GM10266 (cell line): Measurements from ENCODE around the gene KIAA1671.

Source experiments
- DNase-seq: peaks from one replicate; pipeline ENCODE4 v3.0.0; 2012; ENCODE audit errors: extremely low spot score
- CTCF ChIP-seq: IDR thresholded peaks from 2 replicates; pipeline ENCODE4 v1.5.1; 2012; ENCODE audit warnings: mild to moderate bottlenecking, low read depth; ENCODE audit not compliant: control insufficient read depth, insufficient read depth; ENCODE audit errors: missing control alignments

Gene KIAA1671

DNA sequence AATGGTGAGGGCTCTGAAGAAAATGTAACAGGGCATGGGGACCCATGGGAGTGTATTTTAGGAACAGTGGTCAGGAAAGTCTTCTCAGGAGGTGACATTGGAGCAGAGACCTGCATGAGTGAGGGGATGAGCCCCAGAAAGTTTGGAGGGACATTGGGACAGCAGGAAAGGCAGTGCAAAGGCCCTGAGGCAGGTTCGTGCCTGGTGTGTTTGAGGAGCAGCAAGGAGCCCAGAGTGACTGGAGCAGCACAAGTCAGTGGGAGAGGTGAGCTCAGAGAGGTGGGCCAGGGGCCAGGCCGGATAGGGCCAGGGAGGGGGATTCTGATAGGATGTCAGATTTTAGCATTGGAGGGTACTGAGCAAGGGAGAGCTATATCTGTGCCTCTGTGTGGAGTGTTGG, 167.1 kb downstream of the KIAA1671 start:
- no peak for TF ChIP-seq CTCF
- no peak for DNase-seq

DNA sequence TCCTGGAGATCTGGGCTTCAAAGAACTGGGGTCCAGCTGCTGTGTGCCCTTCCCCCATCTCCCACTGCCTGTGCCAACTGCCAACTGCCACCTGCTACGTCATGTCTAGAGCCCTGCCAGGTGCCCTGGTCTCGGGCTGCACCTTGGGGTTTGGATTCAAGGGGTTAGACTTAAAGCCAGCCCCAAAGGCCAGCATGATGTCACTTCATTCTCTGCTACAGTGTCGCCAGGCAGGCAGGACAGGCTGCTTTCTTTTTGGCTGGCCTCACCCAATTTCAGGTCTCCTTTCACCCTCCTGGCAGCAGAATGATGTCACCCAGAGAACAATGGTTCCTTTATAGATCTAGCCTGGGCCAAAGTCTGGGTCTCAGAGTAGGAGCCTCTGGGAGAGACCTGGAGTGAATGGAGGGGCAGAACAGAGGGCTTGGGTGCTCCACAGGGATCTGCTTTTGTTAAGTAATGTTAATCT, 167.6 kb downstream of the KIAA1671 start:
- DNase-seq: no peak
- no peak for TF ChIP-seq CTCF

DNA sequence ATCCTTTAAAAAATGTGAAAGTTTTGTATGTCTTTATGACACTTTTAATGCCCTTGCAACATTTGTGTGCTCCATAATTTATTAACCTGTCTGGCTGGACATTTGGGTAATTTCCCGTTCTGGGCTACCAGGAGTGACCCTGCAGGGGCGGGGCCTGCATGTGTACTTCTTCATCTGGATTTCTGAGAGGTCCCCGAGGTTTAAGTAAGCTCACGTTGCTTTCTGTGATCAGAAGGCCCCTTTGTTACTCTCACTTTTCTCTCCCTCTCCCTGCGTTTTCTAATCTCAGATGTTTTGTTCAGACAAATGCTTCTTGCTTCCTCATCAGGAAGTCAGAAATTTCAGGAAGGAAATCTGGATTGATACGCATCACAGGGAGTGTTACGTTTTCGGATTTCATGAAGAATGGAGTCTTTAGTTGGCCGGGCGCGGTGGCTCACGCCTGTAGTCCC, 168.3 kb downstream of the KIAA1671 start:
- DNase-seq: no peak
- TF ChIP-seq CTCF: no peak

- DNase-seq: no peak
- TF ChIP-seq CTCF: no peak
These were observed 169.7 kb downstream of the KIAA1671 start for GRCh38 chr22:25122136-25122764.

DNA sequence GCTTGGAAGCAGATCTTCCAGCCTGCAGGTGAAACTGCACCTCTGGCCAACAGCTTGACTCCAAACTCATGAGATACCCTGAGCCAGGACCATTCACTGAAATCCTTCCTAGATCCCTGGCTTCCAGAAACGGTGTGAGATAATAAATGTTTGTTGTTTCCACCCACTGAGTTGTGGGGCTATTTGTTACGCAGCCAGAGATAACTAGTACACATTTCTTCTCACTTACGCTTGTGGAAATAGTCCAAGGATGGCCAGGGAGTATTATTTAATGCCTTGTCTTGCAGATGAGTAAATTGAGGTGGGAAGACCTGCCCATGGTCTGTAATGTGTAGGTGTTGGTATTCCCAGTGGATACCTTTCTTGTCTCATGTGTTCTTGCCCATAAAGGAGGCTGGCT, 171.2 kb downstream of the KIAA1671 start:
- no peak for TF ChIP-seq CTCF
- DNase-seq: no peak

DNA sequence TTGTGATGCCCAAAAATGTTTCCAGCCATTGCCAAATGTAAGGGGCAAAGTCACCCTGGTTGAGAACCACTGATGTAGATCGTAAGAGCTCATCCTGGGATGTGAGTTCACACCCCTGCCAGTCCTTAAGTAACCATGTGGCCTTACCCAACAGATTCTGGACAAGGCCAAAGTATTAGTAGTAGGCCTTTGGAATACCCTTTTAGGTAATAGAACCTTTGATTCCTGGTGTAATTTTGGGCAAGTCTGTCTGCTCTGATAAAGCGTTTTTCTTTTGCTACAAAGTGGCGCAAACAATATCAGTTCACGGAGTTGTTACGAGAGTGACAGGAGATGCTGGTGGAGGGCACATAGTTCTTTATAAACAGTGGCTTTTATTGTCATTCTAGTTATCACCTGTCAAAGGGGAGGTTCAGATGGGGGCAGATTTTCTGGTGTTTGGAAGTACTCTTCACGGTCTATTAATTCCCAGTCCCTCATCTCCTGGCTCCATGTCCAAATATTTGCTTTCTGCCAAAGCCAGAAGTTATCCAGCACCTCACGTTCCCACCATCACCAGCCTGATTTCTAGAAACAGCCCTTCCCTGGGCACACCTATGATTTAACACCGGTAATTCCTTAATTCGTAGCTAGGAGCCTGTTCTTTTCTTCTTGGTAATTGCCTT, 173.3 kb downstream of the KIAA1671 start:
- TF ChIP-seq CTCF: no peak
- DNase-seq: no peak

DNA sequence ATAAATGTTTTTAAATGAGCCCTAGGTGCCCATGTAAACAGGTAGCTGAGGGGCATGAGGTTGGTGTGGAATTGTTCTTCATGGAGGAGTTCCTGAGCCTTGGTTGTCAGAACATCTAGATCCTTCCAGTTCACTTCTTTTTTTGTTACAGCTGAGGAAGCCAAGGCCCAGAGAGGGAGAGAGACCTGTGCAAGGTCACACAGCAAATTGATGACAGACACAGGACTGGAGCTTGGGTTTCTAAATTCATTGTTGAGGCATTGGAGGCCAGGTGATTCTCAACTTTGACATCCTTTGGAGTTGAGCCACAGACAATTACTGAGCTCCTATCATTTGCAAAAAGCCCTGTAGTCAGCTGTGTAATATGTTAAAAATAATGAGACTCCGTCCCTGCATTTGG, 174.0 kb downstream of the KIAA1671 start:
- TF ChIP-seq CTCF: no peak
- DNase-seq: no peak
